Stomach (tissue), 9 donors: ENCODE results near the gene SH3TC1. TPM values are rescaled to one million over a fixed set of nuclear protein-coding genes. Genes with fewer than 3 reads are reported as not detected.

Experiments
- DNase-seq, 2 donors: peaks; one replicate each; pipeline versions ENCODE4 v3.0.0 to v3.0.0-alpha.2; 2013 to 2019
- H3K27ac ChIP-seq, 5 donors: fragments of 200-600 bp in 4 of 5; sonication (generic) in 4 of 5; one replicate each; pipeline ENCODE4 v1.5.1; 2013 to 2019; ENCODE audit warnings: mild to moderate bottlenecking in 1 of 5, moderate library complexity in 1 of 5
- H3K27me3 ChIP-seq, 3 donors: fragments of 200-600 bp; sonication (generic); one replicate each; pipeline ENCODE4 v1.5.1; 2017 to 2019; ENCODE audit warnings: mixed run types in 1 of 3
- H3K36me3 ChIP-seq, 4 donors: fragments of 200-600 bp; sonication (generic); 1 replicate in 3 of 4; 2 replicates in 1 of 4; pipeline ENCODE4 v1.5.1; 2016 to 2019
- H3K4me1 ChIP-seq, 4 donors: fragments of 200-600 bp; sonication (generic); one replicate each; pipeline ENCODE4 v1.5.1; 2016 to 2019
- H3K4me3 ChIP-seq, 4 donors: fragments of 200-600 bp; sonication (generic) in 3 of 4; one replicate each; pipeline ENCODE4 v1.5.1; 2016 to 2019; ENCODE audit warnings: mild to moderate bottlenecking in 1 of 4
- H3K9me3 ChIP-seq, 4 donors: fragments of 200-600 bp; sonication (generic); one replicate each; pipeline ENCODE4 v1.5.1; 2016 to 2019
- CTCF ChIP-seq, 7 experiments: fragments of 450-650 bp in 4 of 7; fragments of 200-600 bp in 3 of 7; sonication (generic) in 3 of 7; IDR thresholded peaks; one replicate each; pipeline ENCODE4 v1.5.1; 2016 to 2019; ENCODE audit warnings: antibody characterized with exemption in 7 of 7, control low read depth in 2 of 7, mild to moderate bottlenecking in 1 of 7
- EP300 ChIP-seq: sonication (generic); formaldehyde crosslinking; IDR thresholded peaks from one replicate; pipeline ENCODE4 v1.6.1; 2017; ENCODE audit warnings: antibody characterized with exemption
- POLR2A ChIP-seq, 4 donors: fragments of 450-650 bp; IDR thresholded peaks; one replicate each; pipeline ENCODE4 v1.6.1; 2016; ENCODE audit warnings: antibody characterized with exemption in 4 of 4, control low read depth in 2 of 4, mild to moderate bottlenecking in 1 of 4, moderate library complexity in 1 of 4
- POLR2AphosphoS5 ChIP-seq, 3 donors: sonication (generic); formaldehyde crosslinking; IDR thresholded peaks; one replicate each; pipeline ENCODE4 v1.6.1; 2016; ENCODE audit warnings: antibody characterized with exemption in 3 of 3
- WGBS, 5 donors: extraction: QIAGEN DNeasy Blood & Tissue Kit in 3 of 5; methylation state at CpG; one replicate each; pipeline versions ENCODE4 v1.1.5 to v1.1.7; 2013 to 2018; 5-methylcytosine and 5-hydroxymethylcytosine counted together
- intact Hi-C: fragments of 100-400 bp; cut with DNase I; formaldehyde crosslinking; loops from one replicate; pipeline ENCODE4 v1.15.1; 2023; ENCODE audit warnings: low total_unique reads
- polyA plus RNA-seq, 3 donors: library from polyadenylated mRNA; stranded (reverse); fragments of 200-250 nt; gene quantifications; one replicate each; pipeline ENCODE4 v1.2.3, GENCODE V29; 2013
- total RNA-seq, 5 donors: library from RNA; depleted of rRNA; stranded (reverse); fragments of >200 nt; gene quantifications; one replicate each; pipeline versions ENCODE4 v1.1.0 to v1.2.3, GENCODE V29; 2014 to 2016
- donor health status: healthy with polysubstance abuse.
- donor health status: Bipolar disorder and iron deficiency.
- donor health status: healthy.

SH3TC1 gene
- total and polyA plus RNA-seq, 8 donors, result 12.0 to 96.2 (median 27.9) TPM

- Histone ChIP-seq H3K9me3 (no peaks in the 10 kb centered on the region), H3K36me3 (peaks cover 4 to 70% (median 34%) of the 10 kb centered on the region in 4 donors), H3K27me3 (no peaks in the 10 kb centered on the region), H3K27ac (no peak overlapping the region), H3K4me1 (peaks cover 0 to 41% (median 5%) of the 10 kb centered on the region in 4 donors), H3K4me3 (no peak overlapping the region)
- no peak for TF ChIP-seq POLR2AphosphoS5 (IDR thresholded peaks at IDR 0.05)
- TF ChIP-seq EP300, result no peak
- no peak for TF ChIP-seq CTCF (IDR thresholded peaks at IDR 0.05)
- no peak for TF ChIP-seq POLR2A (IDR thresholded peaks at IDR 0.05)
- intact Hi-C loops, result no loop called here
- WGBS, 5 donors, result 76 to 95% (median 94%) methylated on average over 6 of the region's 6 CpGs
- DNase-seq, result no peak
Observed at GRCh38 chr4:8207314-8207713, 8.2 kb downstream of the SH3TC1 start.

DNA sequence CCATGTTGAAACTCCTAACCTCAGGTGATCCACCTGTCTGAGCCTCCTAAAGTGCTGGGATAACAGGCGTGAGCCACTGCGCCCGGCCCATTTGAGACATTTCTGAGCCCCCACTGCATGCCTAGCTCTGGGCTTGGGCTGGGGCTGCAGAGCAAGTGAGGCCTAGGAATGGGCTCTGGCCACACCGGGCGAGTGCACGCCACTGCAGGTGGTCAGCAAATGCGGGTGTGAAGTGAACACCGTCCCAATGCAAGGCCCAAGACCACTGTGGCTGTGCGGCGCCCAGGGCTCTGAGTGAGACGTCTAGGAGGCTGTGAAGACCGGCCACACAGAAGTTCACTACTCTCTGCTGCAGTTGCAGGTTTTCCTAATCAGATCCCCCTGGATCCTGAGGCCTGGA lies 9.5 kb downstream of the SH3TC1 start:
- no peaks in the 10 kb centered on the region for H3K27me3 ChIP-seq
- WGBS, 5 donors, result 91 to 100% (median 97%) methylated on average over 8 to 12 of the region's 12 CpGs
- TF ChIP-seq POLR2AphosphoS5 (IDR thresholded peaks at IDR 0.05), result no peak
- no peak for TF ChIP-seq CTCF (IDR thresholded peaks at IDR 0.05)
- TF ChIP-seq EP300, result no peak
- TF ChIP-seq POLR2A (IDR thresholded peaks at IDR 0.05), result no peak
- H3K4me1 ChIP-seq, result peaks cover 0 to 31% (median 4%) of the 10 kb centered on the region in 4 donors
- peaks cover 4 to 80% (median 42%) of the 10 kb centered on the region in 4 donors for H3K36me3 ChIP-seq
- H3K27ac ChIP-seq, result no peak overlapping the region
- intact Hi-C loops, result no loop called here
- H3K4me3 ChIP-seq, result no peak overlapping the region
- DNase-seq, result no peak
- H3K9me3 ChIP-seq, result no peaks in the 10 kb centered on the region

DNA sequence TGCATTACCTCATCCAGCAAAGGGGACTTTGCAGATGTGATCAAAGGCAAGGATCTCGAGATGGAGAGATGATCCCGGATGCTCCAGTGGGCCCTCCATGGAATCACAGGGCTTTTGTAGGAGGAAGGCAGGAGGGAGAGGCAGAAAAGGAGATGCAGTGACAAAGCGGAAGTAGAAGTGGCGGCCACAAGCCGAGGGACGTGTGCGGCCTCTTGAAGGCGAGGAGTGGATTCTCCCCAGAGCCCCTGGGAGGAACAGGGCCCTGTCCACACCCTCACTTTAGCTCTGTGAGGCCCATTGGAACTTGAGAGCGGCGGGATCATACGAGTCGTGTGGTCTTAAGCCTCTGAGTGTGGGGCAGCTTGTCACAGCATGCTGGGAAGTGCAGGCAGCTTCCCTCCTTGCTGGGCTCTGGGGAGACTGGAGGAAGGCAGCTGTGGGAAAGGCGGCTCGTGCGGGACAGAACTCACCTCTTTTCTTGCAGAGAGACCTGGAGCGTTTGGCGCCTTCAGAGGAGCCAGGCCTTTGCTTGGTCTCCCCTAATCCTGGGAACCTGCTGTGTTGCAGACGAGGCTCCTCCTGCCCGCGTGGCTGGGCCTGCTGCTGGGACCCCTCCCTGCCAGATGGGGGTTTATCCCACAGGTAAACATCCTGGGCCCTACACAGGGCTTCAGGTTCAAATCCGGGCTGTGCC lies 10.2 kb downstream of the SH3TC1 start:
- Histone ChIP-seq H3K4me3 (no peak overlapping the region), H3K36me3 (peaks cover 4 to 80% (median 45%) of the 10 kb centered on the region in 4 donors), H3K27me3 (no peaks in the 10 kb centered on the region), H3K27ac (no peak overlapping the region), H3K9me3 (no peaks in the 10 kb centered on the region), H3K4me1 (peaks cover 0 to 31% (median 7%) of the 10 kb centered on the region in 4 donors)
- intact Hi-C loops, result no loop called here
- 89 to 93% (median 91%) methylated on average over 18 to 21 of the region's 21 CpGs for WGBS, 5 donors
- DNase-seq, result no peak
- TF ChIP-seq POLR2AphosphoS5 (IDR thresholded peaks at IDR 0.05), result no peak
- no peak for TF ChIP-seq EP300
- no peak for TF ChIP-seq CTCF (IDR thresholded peaks at IDR 0.05)
- TF ChIP-seq POLR2A (IDR thresholded peaks at IDR 0.05), result no peak

- Histone ChIP-seq H3K36me3 (peaks cover 4 to 81% (median 47%) of the 10 kb centered on the region in 4 donors), H3K9me3 (no peaks in the 10 kb centered on the region), H3K4me1 (peaks cover 0 to 31% (median 13%) of the 10 kb centered on the region in 4 donors), H3K27me3 (no peaks in the 10 kb centered on the region), H3K27ac (no peak overlapping the region), H3K4me3 (no peak overlapping the region)
- 83 to 90% (median 87%) methylated on average over 6 to 12 of the region's 12 CpGs for WGBS, 5 donors
- DNase-seq, result no peak
- intact Hi-C loops, result no loop called here
- no peak for TF ChIP-seq CTCF (IDR thresholded peaks at IDR 0.05)
- no peak for TF ChIP-seq EP300
- TF ChIP-seq POLR2A (IDR thresholded peaks at IDR 0.05), result no peak
- no peak for TF ChIP-seq POLR2AphosphoS5 (IDR thresholded peaks at IDR 0.05)
Observed at GRCh38 chr4:8210010-8210409, 10.9 kb downstream of the SH3TC1 start.
